Breast epithelium (tissue), 4 donors: ENCODE measurements around the gene C1orf105. TPM values are rescaled to one million over a fixed set of nuclear protein-coding genes. Genes with fewer than 3 reads are reported as not detected.

Source experiments
- DNase-seq, 2 donors: peaks; one replicate each; pipeline ENCODE4 v3.0.0-alpha.2; 2019; ENCODE audit warnings: low spot score in 2 of 2
- H3K27ac ChIP-seq, 2 donors: fragments of 200-600 bp; sonication (generic) in 1 of 2; one replicate each; pipeline ENCODE4 v1.5.1; 2016 to 2019; ENCODE audit warnings: mild to moderate bottlenecking in 1 of 2
- H3K27me3 ChIP-seq, 2 donors: fragments of 200-600 bp; sonication (generic) in 1 of 2; one replicate each; pipeline versions ENCODE4 v1.5.1 to v1.6.0; 2017 to 2019; ENCODE audit warnings: control low read depth in 1 of 2, mild to moderate bottlenecking in 1 of 2
- H3K36me3 ChIP-seq: fragments of 200-600 bp; one replicate; pipeline ENCODE4 v1.5.1; 2019
- H3K4me1 ChIP-seq, 2 donors: fragments of 200-600 bp; sonication (generic); one replicate each; pipeline ENCODE4 v1.5.1; 2016 to 2019; ENCODE audit warnings: control low read depth in 1 of 2
- H3K4me3 ChIP-seq, 3 donors: fragments of 200-600 bp; sonication (generic); 1 replicate in 2 of 3; 2 replicates in 1 of 3; pipeline ENCODE4 v1.5.1; 2016 to 2019; ENCODE audit warnings: mild to moderate bottlenecking in 3 of 3, moderate library complexity in 2 of 3
- H3K9me3 ChIP-seq, 2 donors: fragments of 200-600 bp; sonication (generic) in 1 of 2; one replicate each; pipeline ENCODE4 v1.5.1; 2016 to 2019; ENCODE audit warnings: control low read depth in 1 of 2
- CTCF ChIP-seq, 3 donors: fragments of 450-650 bp; IDR thresholded peaks; one replicate each; pipeline ENCODE4 v1.5.1; 2016 to 2017; ENCODE audit warnings: antibody characterized with exemption in 3 of 3, mild to moderate bottlenecking in 3 of 3, moderate library complexity in 3 of 3
- POLR2A ChIP-seq: fragments of 450-650 bp; IDR thresholded peaks from one replicate; pipeline ENCODE4 v1.6.1; 2016; ENCODE audit warnings: antibody characterized with exemption, mild to moderate bottlenecking, moderate library complexity
- POLR2AphosphoS5 ChIP-seq, 3 donors: sonication (generic); formaldehyde crosslinking; IDR thresholded peaks; one replicate each; pipeline ENCODE4 v1.6.1; 2017; ENCODE audit warnings: antibody characterized with exemption in 3 of 3
- intact Hi-C: fragments of 100-400 bp; cut with DNase I; formaldehyde crosslinking; loops from one replicate; pipeline ENCODE4 v1.15.1; 2023; ENCODE audit warnings: low total_unique reads
- total RNA-seq, 3 donors: library from RNA; depleted of rRNA; stranded (reverse); fragments of >200 nt; gene quantifications; one replicate each; pipeline ENCODE4 v1.1.0, GENCODE V29; 2016

C1orf105 gene
- total RNA-seq, 3 donors from 2014 or later = not detected

- Histone ChIP-seq H3K36me3 (no peaks in the 10 kb centered on the region), H3K4me3 (no peak overlapping the region)
Observed at GRCh38 chr1:172378109-172378760, 42.2 kb upstream of the C1orf105 start.

GRCh38 chr1:172380441-172381244, 39.8 kb upstream of the C1orf105 start:
- TF ChIP-seq CTCF (IDR thresholded peaks at IDR 0.05) (no peak), POLR2AphosphoS5 (IDR thresholded peaks at IDR 0.05) (no peak), POLR2A (no peak)
- Histone ChIP-seq H3K36me3 (no peaks in the 10 kb centered on the region), H3K27ac (no peak overlapping the region), H3K4me3 (no peak overlapping the region), H3K9me3 (no peaks in the 10 kb centered on the region), H3K4me1 (no peaks in the 10 kb centered on the region), H3K27me3 (no peaks in the 10 kb centered on the region)
- intact Hi-C loops = no loop called here
- DNase-seq = no peak

More at GRCh38 chr1:172378109-172378760, 42.2 kb upstream of the C1orf105 start:
- H3K27me3 ChIP-seq = no peaks in the 10 kb centered on the region
- TF ChIP-seq POLR2A (no peak), POLR2AphosphoS5 (IDR thresholded peaks at IDR 0.05) (no peak)
- intact Hi-C loops = no loop called here
- H3K4me1 ChIP-seq = no peaks in the 10 kb centered on the region
- no peaks in the 10 kb centered on the region for H3K9me3 ChIP-seq
- no peak overlapping the region for H3K27ac ChIP-seq
- DNase-seq = no peak

GRCh38 chr1:172381946-172382345, 38.5 kb upstream of the C1orf105 start:
- Histone ChIP-seq H3K9me3 (no peaks in the 10 kb centered on the region), H3K36me3 (no peaks in the 10 kb centered on the region), H3K4me3 (no peak overlapping the region), H3K27ac (no peak overlapping the region), H3K4me1 (no peaks in the 10 kb centered on the region), H3K27me3 (no peaks in the 10 kb centered on the region)
- intact Hi-C loops = no loop called here
- no peak for DNase-seq
- TF ChIP-seq CTCF (IDR thresholded peaks at IDR 0.05) (no peak), POLR2A (no peak), POLR2AphosphoS5 (IDR thresholded peaks at IDR 0.05) (no peak)

- intact Hi-C loops = no loop called here
- Histone ChIP-seq H3K4me3 (no peak overlapping the region), H3K9me3 (no peaks in the 10 kb centered on the region), H3K27me3 (no peaks in the 10 kb centered on the region), H3K36me3 (no peaks in the 10 kb centered on the region), H3K4me1 (no peaks in the 10 kb centered on the region), H3K27ac (no peak overlapping the region)
- DNase-seq = no peak
- TF ChIP-seq POLR2AphosphoS5 (IDR thresholded peaks at IDR 0.05) (no peak), POLR2A (no peak), CTCF (IDR thresholded peaks at IDR 0.05) (no peak)
Observed at GRCh38 chr1:172382406-172382805, 38.1 kb upstream of the C1orf105 start.

- Histone ChIP-seq H3K27ac (no peak overlapping the region), H3K4me3 (no peak overlapping the region), H3K9me3 (no peaks in the 10 kb centered on the region), H3K36me3 (no peaks in the 10 kb centered on the region), H3K27me3 (no peaks in the 10 kb centered on the region), H3K4me1 (no peaks in the 10 kb centered on the region)
- intact Hi-C loops = no loop called here
- no peak for DNase-seq
- TF ChIP-seq CTCF (IDR thresholded peaks at IDR 0.05) (no peak), POLR2A (no peak), POLR2AphosphoS5 (IDR thresholded peaks at IDR 0.05) (no peak)
Observed at GRCh38 chr1:172382990-172383389, 37.5 kb upstream of the C1orf105 start.
